Cortex of kidney (tissue), 1 donor: ENCODE measurements around the gene ARHGAP12.

ENCODE experiments used
- DNase-seq: peaks from one replicate; lab custom pipeline; 2025; lab: John Stamatoyannopoulos, UW

Gene ARHGAP12

DNA sequence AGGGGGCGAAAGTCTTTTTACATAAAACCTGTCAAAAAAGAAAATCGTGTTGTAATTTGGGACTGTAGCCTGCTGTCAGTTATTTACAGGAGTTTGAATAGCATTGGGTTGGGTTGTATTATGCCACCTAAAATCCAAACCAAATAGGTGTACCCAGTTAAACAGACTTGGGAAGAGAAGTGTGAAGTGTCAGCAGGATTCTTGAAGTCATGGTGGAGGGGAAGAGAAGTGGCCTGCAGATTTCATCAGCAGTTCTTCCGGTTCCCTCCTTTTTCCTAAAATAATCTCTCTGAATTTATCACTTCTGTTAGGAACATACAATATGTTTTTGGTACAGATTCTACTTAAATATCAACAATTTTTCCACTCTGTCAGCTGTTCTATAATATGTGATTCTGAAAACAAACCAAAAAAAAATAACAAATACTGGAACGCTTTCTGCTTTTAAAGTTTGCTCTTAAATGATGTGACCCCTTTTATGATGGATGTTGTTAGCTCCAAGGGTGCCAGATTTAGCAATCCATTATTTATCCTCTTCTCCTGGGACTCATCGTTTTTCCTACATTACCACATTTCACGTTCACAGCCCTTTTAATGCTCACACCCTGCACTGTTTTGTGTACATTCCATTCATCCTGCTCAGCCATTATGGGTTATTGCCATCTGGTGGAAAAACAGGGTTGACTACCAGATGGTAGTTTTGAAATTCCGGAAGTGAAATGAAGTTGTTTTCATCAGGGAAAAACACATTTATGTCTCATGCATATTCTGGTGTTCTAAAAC is 18.7 kb upstream of the ARHGAP12 start:
- DNase-seq, result no peak

GRCh38 chr10:31945392-31945791 is 16.8 kb upstream of the ARHGAP12 start:
- no peak for DNase-seq

- DNase-seq, result no peak
These were observed 15.4 kb upstream of the ARHGAP12 start for GRCh38 chr10:31944071-31944433.

DNA sequence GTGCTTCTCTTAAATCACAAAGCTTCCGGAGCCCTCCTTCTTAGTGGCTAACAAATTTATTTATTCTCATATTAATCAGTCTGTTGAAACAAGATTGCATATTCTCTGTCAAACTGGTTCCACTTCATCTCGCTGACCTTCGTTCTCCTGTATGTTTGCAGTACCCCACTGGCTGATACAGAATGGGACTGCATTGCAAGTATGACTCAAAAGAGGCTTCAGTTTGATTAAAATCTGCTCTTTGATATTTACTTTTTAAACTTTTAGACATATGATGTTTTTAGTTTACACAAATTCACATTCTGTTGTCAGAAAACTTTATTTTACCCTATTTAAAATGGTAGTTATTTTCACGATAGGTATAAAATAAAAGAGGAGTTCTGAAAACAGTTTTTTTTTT is 14.3 kb upstream of the ARHGAP12 start:
- DNase-seq, result no peak

DNA sequence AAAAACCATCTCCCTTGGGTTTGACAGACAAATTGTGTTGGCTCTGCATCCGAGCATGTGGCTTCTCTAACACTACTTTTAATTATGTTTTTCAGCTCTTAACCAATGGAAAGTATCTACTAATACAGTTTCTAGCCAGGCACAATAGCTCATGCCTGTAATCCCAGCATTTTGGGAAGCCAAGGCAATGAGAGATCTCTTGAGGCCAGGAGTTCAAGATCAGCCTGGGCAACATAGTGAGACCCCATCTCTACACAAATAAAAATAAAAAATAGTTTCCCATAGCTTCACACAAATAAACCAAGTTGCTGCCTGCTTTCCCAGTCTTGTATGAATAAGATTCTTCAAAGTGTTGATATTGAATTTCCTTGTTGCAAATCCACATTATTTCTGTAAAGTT is 13.8 kb upstream of the ARHGAP12 start:
- DNase-seq, result no peak

DNA sequence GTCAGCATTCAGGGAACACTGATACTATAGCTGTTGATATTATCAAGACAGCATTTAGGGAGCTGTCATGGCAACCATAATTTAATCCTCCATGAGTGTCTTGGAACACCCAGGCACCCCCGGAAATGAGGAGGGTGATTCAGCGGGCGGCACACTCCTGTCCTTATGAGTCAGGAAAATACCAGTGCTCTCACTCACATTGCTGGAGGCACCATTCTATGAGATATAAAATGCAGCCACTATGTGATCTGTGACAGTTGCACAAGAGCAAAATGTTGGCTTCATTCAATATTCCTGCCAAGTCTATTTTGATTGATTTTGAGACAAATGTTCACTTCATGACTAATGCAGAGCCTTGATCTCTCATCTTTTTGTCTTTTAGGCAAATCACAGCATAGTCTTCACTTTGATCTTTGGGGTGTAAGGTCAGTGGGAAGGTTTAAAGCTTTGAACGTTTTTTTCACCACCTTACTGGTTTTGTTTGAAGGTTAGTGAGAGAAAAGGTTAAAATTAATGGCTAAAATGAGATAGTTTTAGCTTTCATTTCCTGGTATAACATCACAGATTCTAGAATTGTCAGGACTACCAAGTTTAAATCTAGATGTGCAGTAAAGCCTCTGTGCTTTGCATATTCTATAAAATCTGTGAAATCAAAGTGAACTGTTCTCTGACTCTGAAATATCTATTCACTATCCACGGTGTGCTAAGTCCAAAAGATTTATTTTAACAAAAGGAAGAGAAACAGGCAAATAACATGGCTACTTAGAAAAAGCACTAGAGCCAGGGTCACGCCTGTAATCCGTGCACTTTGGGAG is 12.4 kb upstream of the ARHGAP12 start:
- DNase-seq, result no peak

DNA sequence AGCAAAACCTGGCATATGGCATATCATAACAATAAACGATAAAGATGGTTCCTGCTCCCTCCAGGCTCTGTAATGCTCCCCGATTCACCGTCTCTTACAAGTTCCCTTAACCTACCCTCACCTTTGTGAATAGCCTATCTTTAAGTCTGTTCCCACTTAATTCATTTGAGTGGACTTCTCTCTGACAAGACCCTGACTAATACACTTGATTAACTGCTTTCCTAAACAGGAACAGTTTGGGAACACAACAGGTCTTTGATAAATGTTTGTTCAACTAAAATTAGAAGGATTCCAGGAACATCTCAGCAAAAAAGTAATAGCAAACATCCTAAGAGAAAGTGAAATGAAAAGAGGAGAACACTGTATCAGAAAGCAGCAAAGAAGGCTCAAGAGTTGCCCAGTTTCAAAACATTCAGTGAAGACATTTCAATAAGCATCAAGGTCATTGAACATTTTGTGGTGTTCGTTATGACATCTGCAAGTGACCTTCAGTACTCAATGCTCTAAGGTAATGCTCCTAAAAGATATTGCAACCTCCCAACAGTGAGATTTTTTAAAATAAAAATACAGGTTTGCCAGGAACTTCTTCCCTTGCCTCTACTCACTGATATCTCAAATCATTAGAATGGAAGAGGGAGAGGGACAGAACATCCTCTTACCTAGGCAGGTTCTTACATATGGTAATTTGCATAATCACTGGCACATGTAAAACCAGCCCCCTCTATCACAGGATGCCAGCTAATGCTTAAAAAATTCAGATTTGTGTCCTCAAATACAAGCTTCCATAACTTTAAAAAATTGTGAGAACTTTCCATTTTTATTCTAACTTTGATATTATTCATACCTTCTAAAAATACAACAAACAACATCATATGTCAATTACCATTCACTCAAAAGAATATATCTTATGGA is 11.4 kb upstream of the ARHGAP12 start:
- DNase-seq, result no peak

- no peak for DNase-seq
These were observed 8.7 kb upstream of the ARHGAP12 start for GRCh38 chr10:31937371-31937770.

DNA sequence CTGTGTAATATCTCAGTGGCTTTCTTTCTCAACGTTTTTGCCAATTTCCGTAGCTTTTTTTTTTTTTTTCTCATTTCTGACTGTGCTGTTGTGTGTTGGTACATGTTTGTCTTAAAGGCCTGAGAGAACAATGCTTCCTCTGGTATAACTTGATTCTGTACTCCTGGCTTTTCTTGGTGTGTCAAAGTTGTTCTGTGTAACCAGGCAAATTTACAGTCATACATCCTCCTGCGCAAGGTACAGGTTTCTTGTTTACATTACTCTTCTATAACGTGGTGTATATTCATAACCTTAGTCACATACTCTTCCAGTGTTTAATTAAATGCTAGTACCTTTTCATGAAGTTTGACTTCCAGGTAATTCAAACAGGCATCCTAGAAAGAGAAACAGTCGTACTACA is 8.3 kb upstream of the ARHGAP12 start:
- DNase-seq, result no peak

DNA sequence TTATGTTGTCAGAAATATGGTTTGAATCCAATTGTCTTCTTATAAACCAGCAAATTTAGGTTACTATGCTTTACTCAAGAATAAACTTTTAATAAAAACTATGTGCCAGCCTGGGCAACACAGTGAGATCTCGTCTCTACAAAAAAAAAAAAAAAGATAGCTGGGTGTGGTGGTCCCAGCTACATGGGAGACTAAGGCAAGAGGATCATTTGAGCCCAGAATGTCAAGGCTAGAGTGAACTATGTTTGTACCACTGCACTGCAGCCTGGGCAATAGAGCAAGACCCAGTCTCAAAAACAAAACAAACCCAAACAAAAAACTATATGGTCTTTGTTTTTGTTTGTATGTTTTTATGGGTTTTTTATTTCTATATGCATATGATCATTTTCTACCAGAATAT is 7.5 kb upstream of the ARHGAP12 start:
- DNase-seq, result no peak

GRCh38 chr10:31935678-31936077 is 7.0 kb upstream of the ARHGAP12 start:
- DNase-seq, result no peak

GRCh38 chr10:31932838-31933237 is 4.2 kb upstream of the ARHGAP12 start:
- DNase-seq, result no peak

GRCh38 chr10:31930856-31931255 is 2.2 kb upstream of the ARHGAP12 start:
- no peak for DNase-seq

- DNase-seq, result no peak
These were observed 1.6 kb upstream of the ARHGAP12 start for GRCh38 chr10:31930023-31930751.

- peak; percentile 26 for DNase-seq
These were observed 811 bp upstream of the ARHGAP12 start for GRCh38 chr10:31929261-31930022.

- no peak for DNase-seq
These were observed 615 bp downstream of the ARHGAP12 start for GRCh38 chr10:31927884-31928548.

GRCh38 chr10:31927565-31927883 is 1.1 kb downstream of the ARHGAP12 start:
- DNase-seq, result no peak

- no peak for DNase-seq
These were observed 1.7 kb downstream of the ARHGAP12 start for GRCh38 chr10:31926765-31927564.

- no peak for DNase-seq
These were observed 2.5 kb downstream of the ARHGAP12 start for GRCh38 chr10:31926160-31926559.

DNA sequence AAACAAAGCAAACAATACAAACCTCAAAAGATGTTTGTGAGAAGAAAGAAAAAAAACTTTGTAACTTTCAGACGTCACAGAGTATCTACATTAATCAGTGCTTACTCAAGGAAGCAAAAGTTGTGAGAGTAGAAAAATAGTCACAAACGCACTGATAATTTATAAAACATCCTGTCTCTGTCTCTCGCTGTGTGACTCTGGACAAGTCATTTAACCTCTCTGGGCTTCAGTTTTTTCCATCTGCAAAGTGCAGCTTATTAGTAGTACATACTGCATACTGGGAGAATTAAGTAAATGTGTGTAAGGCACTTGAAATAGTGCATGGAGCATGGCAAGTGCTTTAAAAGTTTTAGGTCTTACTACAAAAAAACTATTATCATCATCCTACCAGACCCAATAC is 3.8 kb downstream of the ARHGAP12 start:
- DNase-seq, result no peak
